ENCODE results near the gene GUCY1A2. TPM values are rescaled to one million over a fixed set of nuclear protein-coding genes. Genes with fewer than 3 reads are reported as not detected.

The GUCY1A2 gene
- total RNA-seq, 1 donor from 2014 or later = 17.8 TPM

DNA sequence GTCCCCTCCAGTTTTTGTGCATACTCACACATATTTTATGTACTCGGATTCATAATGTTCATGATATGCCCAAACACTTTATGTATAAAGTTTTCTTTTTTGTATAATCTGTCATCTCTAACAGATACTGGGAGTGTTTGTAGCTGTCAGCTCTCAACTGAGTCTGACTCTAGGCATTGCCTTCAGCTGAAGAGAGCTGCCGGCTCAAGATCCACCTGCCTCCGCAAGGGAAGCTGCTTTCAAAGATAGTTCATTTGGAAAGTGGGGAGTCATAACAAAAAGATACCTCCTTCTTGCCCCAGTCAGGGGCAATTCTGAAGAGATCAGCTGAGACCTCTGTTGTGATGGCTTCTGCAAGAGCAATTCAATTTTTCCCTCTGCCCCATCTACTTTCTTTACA lies 58.9 kb downstream of the GUCY1A2 start:
- no peaks in the 10 kb centered on the region for H3K27me3 Mint-ChIP-seq (ENCODE audit: low read depth, unreplicated experiment)
- Histone ChIP-seq H3K79me2 (ENCODE audit: insufficient read depth, low read length) (no peaks in the 10 kb centered on the region), H3K9ac (ENCODE audit: low read length) (no peak overlapping the region), H3K36me3 (ENCODE audit: insufficient read depth, low read length) (no peaks in the 10 kb centered on the region), H4K20me1 (ENCODE audit: insufficient read depth, low read length) (no peaks in the 10 kb centered on the region), H3K4me2 (ENCODE audit: low read length) (no peak overlapping the region), H3K27me3 (ENCODE audit: insufficient read depth, low read length) (no peaks in the 10 kb centered on the region), H3K4me3 (ENCODE audit: insufficient read depth, low read depth, low read length) (no peak overlapping the region), H3K4me1 (ENCODE audit: insufficient read depth, low read length) (peaks cover 8% of the 10 kb centered on the region), H2AFZ (ENCODE audit: low read depth, low read length) (no peak overlapping the region), H3K9me3 (ENCODE audit: insufficient read depth, low read depth, low read length) (no peaks in the 10 kb centered on the region), H3K27ac (ENCODE audit: low read depth, low read length) (no peak overlapping the region)
- DNase-seq (ENCODE audit: low read depth) = no peak
- TF ChIP-seq CTCF (IDR thresholded peaks at IDR 0.05; ENCODE audit: insufficient read depth, low read depth, low read length) = no peak
- TF ChIP-seq EZH2 (IDR thresholded peaks at IDR 0.05; ENCODE audit: insufficient read depth, low read length) = no peak
- peaks cover 13% of the 10 kb centered on the region for H3K36me3 Mint-ChIP-seq (ENCODE audit: low read depth, unreplicated experiment)
- peaks cover 49% of the 10 kb centered on the region for H3K4me1 Mint-ChIP-seq (ENCODE audit: low read depth, unreplicated experiment)
- H3K4me3 Mint-ChIP-seq (ENCODE audit: unreplicated experiment) = no peak overlapping the region
- FAIRE-seq = no peak
- no peaks in the 10 kb centered on the region for H3K9me3 Mint-ChIP-seq (ENCODE audit: unreplicated experiment)
- H3K27ac Mint-ChIP-seq (ENCODE audit: unreplicated experiment) = peak overlapping the region; percentile 99

GRCh38 chr11:106958517-106959248 lies 59.6 kb downstream of the GUCY1A2 start:
- FAIRE-seq (peak; percentile 66), DNase-seq (ENCODE audit: low read depth) (no peak)
- Histone ChIP-seq H3K9ac (ENCODE audit: low read length) (no peak overlapping the region), H3K9me3 (ENCODE audit: insufficient read depth, low read depth, low read length) (no peaks in the 10 kb centered on the region), H3K27me3 (ENCODE audit: insufficient read depth, low read length) (no peaks in the 10 kb centered on the region), H4K20me1 (ENCODE audit: insufficient read depth, low read length) (no peaks in the 10 kb centered on the region), H3K79me2 (ENCODE audit: insufficient read depth, low read length) (no peaks in the 10 kb centered on the region), H2AFZ (ENCODE audit: low read depth, low read length) (no peak overlapping the region), H3K27ac (ENCODE audit: low read depth, low read length) (no peak overlapping the region), H3K4me1 (ENCODE audit: insufficient read depth, low read length) (peaks cover 8% of the 10 kb centered on the region), H3K36me3 (ENCODE audit: insufficient read depth, low read length) (no peaks in the 10 kb centered on the region), H3K4me2 (ENCODE audit: low read length) (no peak overlapping the region), H3K4me3 (ENCODE audit: insufficient read depth, low read depth, low read length) (no peak overlapping the region)
- no peaks in the 10 kb centered on the region for H3K9me3 Mint-ChIP-seq (ENCODE audit: unreplicated experiment)
- H3K27ac Mint-ChIP-seq (ENCODE audit: unreplicated experiment) = peak overlapping the region; percentile 99
- peaks cover 44% of the 10 kb centered on the region for H3K4me1 Mint-ChIP-seq (ENCODE audit: low read depth, unreplicated experiment)
- TF ChIP-seq CTCF (IDR thresholded peaks at IDR 0.05; ENCODE audit: insufficient read depth, low read depth, low read length) (no peak), EZH2 (IDR thresholded peaks at IDR 0.05; ENCODE audit: insufficient read depth, low read length) (no peak)
- H3K36me3 Mint-ChIP-seq (ENCODE audit: low read depth, unreplicated experiment) = peaks cover 16% of the 10 kb centered on the region
- H3K4me3 Mint-ChIP-seq (ENCODE audit: unreplicated experiment) = no peak overlapping the region
- no peaks in the 10 kb centered on the region for H3K27me3 Mint-ChIP-seq (ENCODE audit: low read depth, unreplicated experiment)

GRCh38 chr11:106957030-106957482 lies 61.2 kb downstream of the GUCY1A2 start:
- DNase-seq (ENCODE audit: low read depth) = no peak
- Mint-ChIP-seq H3K9me3 (ENCODE audit: unreplicated experiment) (no peaks in the 10 kb centered on the region), H3K4me3 (ENCODE audit: unreplicated experiment) (no peak overlapping the region), H3K4me1 (ENCODE audit: low read depth, unreplicated experiment) (peaks cover 42% of the 10 kb centered on the region), H3K36me3 (ENCODE audit: low read depth, unreplicated experiment) (peaks cover 16% of the 10 kb centered on the region), H3K27ac (ENCODE audit: unreplicated experiment) (peak overlapping the region; percentile 23), H3K27me3 (ENCODE audit: low read depth, unreplicated experiment) (no peaks in the 10 kb centered on the region)
- Histone ChIP-seq H3K9me3 (ENCODE audit: insufficient read depth, low read depth, low read length) (no peaks in the 10 kb centered on the region), H4K20me1 (ENCODE audit: insufficient read depth, low read length) (no peaks in the 10 kb centered on the region), H3K4me1 (ENCODE audit: insufficient read depth, low read length) (peaks cover 8% of the 10 kb centered on the region), H3K4me2 (ENCODE audit: low read length) (no peak overlapping the region), H3K27ac (ENCODE audit: low read depth, low read length) (no peak overlapping the region), H2AFZ (ENCODE audit: low read depth, low read length) (no peak overlapping the region), H3K4me3 (ENCODE audit: insufficient read depth, low read depth, low read length) (no peak overlapping the region), H3K27me3 (ENCODE audit: insufficient read depth, low read length) (no peaks in the 10 kb centered on the region), H3K9ac (ENCODE audit: low read length) (no peak overlapping the region), H3K36me3 (ENCODE audit: insufficient read depth, low read length) (no peaks in the 10 kb centered on the region), H3K79me2 (ENCODE audit: insufficient read depth, low read length) (no peaks in the 10 kb centered on the region)
- TF ChIP-seq CTCF (IDR thresholded peaks at IDR 0.05; ENCODE audit: insufficient read depth, low read depth, low read length) (no peak), EZH2 (IDR thresholded peaks at IDR 0.05; ENCODE audit: insufficient read depth, low read length) (no peak)
- FAIRE-seq = no peak

Measured in astrocyte (in vitro differentiated cells and primary cell).